HEK293 (cell line): ENCODE data around the gene GSN.

ENCODE experiments used
- CTCF ChIA-PET: fragments of 350-600 bp; formaldehyde crosslinking; extraction: SDS; loops from one replicate; lab custom pipeline; 2021; ENCODE audit warnings: antibody characterized with exemption; lab: Yijun Ruan, JAX
- POLR2A ChIA-PET: fragments of 300-600 bp; formaldehyde crosslinking; extraction: SDS; loops from one replicate; lab custom pipeline; 2020; ENCODE audit warnings: antibody characterized with exemption, inconsistent platforms; lab: Yijun Ruan, JAX
- H3K27ac ChIP-seq: fragments of 200-500 bp; sonication (Bioruptor generic); 2 replicates; pipeline ENCODE4 v1.5.1; 2014; ENCODE audit warnings: low read depth, low read length, control low read depth, inconsistent platforms; ENCODE audit errors: extremely low read depth
- H3K36me3 ChIP-seq, 2 experiments: fragments of 200-500 bp in 1 of 2; sonication (Bioruptor generic) in 1 of 2; 1 replicate in 1 of 2; 2 replicates in 1 of 2; pipeline ENCODE4 v1.5.1; 2014 to 2017; ENCODE audit warnings: inconsistent platforms in 2 of 2, low read length in 2 of 2; ENCODE audit not compliant: control insufficient read depth in 2 of 2, insufficient read depth in 1 of 2
- H3K4me1 ChIP-seq: fragments of 200-500 bp; sonication (Bioruptor generic); 2 replicates; pipeline ENCODE4 v1.5.1; 2014; ENCODE audit warnings: mild to moderate bottlenecking, low read length, inconsistent platforms; ENCODE audit not compliant: control insufficient read depth, insufficient read depth
- H3K4me3 ChIP-seq: 2 replicates; pipeline ENCODE4 v1.5.1; 2011; ENCODE audit warnings: low read depth, mild to moderate bottlenecking, control low read depth, low read length, moderate library complexity
- H3K9me3 ChIP-seq: fragments of 200-500 bp; sonication (Bioruptor generic); 2 replicates; pipeline ENCODE4 v1.5.1; 2014; ENCODE audit warnings: low read depth, low read length, inconsistent platforms; ENCODE audit not compliant: control insufficient read depth, insufficient read depth
- KLF9 ChIP-seq: fragments of 450-650 bp; formaldehyde crosslinking; IDR thresholded peaks from 2 replicates; pipeline ENCODE4 v1.5.1; 2016; ENCODE audit warnings: missing biosample characterization, missing genetic modification characterization, low read depth
- RBAK ChIP-seq: fragments of 450-650 bp; formaldehyde crosslinking; IDR thresholded peaks from 2 replicates; pipeline ENCODE4 v1.5.1; 2016; ENCODE audit warnings: missing biosample characterization, missing genetic modification characterization
- SP7 ChIP-seq: fragments of 450-650 bp; formaldehyde crosslinking; IDR thresholded peaks from 2 replicates; pipeline ENCODE4 v1.5.1; 2016; ENCODE audit warnings: missing biosample characterization, missing genetic modification characterization
- YY2 ChIP-seq: fragments of 450-650 bp; formaldehyde crosslinking; IDR thresholded peaks from 2 replicates; pipeline ENCODE4 v1.5.1; 2016; ENCODE audit warnings: missing biosample characterization, missing genetic modification characterization
- ZEB2 ChIP-seq: fragments of 450-650 bp; formaldehyde crosslinking; IDR thresholded peaks from 2 replicates; pipeline ENCODE4 v1.5.1; 2016; ENCODE audit warnings: missing biosample characterization, missing genetic modification characterization
- ZNF223 ChIP-seq: fragments of 450-650 bp; formaldehyde crosslinking; IDR thresholded peaks from 2 replicates; pipeline ENCODE4 v1.5.1; 2016; ENCODE audit warnings: missing biosample characterization, missing genetic modification characterization
- ZNF426 ChIP-seq: fragments of 450-650 bp; formaldehyde crosslinking; IDR thresholded peaks from 2 replicates; pipeline ENCODE4 v1.5.1; 2017; ENCODE audit warnings: missing biosample characterization, missing genetic modification characterization, mild to moderate bottlenecking, inconsistent platforms, moderate library complexity
- ZNF501 ChIP-seq: fragments of 450-650 bp; formaldehyde crosslinking; IDR thresholded peaks from 2 replicates; pipeline ENCODE4 v1.5.1; 2016; ENCODE audit warnings: missing biosample characterization, missing genetic modification characterization
- ZNF530 ChIP-seq: fragments of 450-650 bp; formaldehyde crosslinking; IDR thresholded peaks from 2 replicates; pipeline ENCODE4 v1.5.1; 2016; ENCODE audit warnings: low read depth, missing biosample characterization, missing genetic modification characterization
- TF ChIP-seq, protein P1 (sequence below): fragments of 450-650 bp; formaldehyde crosslinking; IDR thresholded peaks from 2 replicates; pipeline ENCODE4 v1.5.0; 2017; ENCODE audit warnings: missing biosample characterization, missing genetic modification characterization, borderline replicate concordance
- TF ChIP-seq, protein P2 (sequence below): fragments of 450-650 bp; formaldehyde crosslinking; IDR thresholded peaks from 2 replicates; pipeline ENCODE4 v1.5.1; 2016; ENCODE audit warnings: missing biosample characterization, missing genetic modification characterization
- TF ChIP-seq, protein P3 (sequence below): fragments of 450-650 bp; formaldehyde crosslinking; IDR thresholded peaks from 2 replicates; pipeline ENCODE4 v1.5.1; 2016; ENCODE audit warnings: missing biosample characterization, missing genetic modification characterization
- TF ChIP-seq, protein P4 (sequence below): fragments of 450-650 bp; formaldehyde crosslinking; optimal IDR thresholded peaks from 2 replicates; pipeline ENCODE3; 2016; ENCODE audit warnings: missing biosample characterization, mild to moderate bottlenecking, missing genetic modification characterization
- TF ChIP-seq, protein P5 (sequence below): fragments of 450-650 bp; formaldehyde crosslinking; IDR thresholded peaks from 2 replicates; pipeline ENCODE4 v1.5.1; 2016; ENCODE audit warnings: missing biosample characterization, missing genetic modification characterization

Gene GSN

DNA sequence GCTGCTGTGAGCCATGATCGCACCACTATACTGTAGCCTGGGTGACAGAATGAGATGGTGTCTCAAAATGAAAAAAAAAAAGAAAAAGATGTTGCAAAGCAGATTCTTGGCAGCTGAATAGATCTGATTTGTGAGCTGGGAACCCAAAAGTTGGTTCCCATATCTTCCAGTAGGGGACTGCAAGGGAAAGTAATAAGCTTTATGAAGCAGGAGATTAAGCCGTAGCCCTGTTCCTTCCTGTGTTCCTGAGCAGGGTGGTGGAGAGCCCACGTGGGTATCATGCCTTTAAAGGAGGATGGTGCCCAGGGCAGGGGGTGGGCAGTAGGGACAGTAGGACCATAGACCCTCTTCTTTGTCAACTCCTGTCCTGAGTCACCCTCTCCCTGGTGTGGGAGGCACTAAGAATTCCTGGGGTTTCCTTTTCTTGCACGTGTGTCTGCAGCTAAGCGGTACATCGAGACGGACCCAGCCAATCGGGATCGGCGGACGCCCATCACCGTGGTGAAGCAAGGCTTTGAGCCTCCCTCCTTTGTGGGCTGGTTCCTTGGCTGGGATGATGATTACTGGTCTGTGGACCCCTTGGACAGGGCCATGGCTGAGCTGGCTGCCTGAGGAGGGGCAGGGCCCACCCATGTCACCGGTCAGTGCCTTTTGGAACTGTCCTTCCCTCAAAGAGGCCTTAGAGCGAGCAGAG, 64.2 kb downstream of the GSN start (continued):
- TF ChIP-seq ZNF426 (no peak), YY2 (tag by site-specific recombination) (no peak), KLF9 (tag by site-specific recombination) (no peak)
- TF ChIP-seq, protein P1, sequence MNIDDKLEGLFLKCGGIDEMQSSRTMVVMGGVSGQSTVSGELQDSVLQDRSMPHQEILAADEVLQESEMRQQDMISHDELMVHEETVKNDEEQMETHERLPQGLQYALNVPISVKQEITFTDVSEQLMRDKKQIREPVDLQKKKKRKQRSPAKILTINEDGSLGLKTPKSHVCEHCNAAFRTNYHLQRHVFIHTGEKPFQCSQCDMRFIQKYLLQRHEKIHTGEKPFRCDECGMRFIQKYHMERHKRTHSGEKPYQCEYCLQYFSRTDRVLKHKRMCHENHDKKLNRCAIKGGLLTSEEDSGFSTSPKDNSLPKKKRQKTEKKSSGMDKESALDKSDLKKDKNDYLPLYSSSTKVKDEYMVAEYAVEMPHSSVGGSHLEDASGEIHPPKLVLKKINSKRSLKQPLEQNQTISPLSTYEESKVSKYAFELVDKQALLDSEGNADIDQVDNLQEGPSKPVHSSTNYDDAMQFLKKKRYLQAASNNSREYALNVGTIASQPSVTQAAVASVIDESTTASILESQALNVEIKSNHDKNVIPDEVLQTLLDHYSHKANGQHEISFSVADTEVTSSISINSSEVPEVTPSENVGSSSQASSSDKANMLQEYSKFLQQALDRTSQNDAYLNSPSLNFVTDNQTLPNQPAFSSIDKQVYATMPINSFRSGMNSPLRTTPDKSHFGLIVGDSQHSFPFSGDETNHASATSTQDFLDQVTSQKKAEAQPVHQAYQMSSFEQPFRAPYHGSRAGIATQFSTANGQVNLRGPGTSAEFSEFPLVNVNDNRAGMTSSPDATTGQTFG (tag by site-specific recombination), result no peak

DNA sequence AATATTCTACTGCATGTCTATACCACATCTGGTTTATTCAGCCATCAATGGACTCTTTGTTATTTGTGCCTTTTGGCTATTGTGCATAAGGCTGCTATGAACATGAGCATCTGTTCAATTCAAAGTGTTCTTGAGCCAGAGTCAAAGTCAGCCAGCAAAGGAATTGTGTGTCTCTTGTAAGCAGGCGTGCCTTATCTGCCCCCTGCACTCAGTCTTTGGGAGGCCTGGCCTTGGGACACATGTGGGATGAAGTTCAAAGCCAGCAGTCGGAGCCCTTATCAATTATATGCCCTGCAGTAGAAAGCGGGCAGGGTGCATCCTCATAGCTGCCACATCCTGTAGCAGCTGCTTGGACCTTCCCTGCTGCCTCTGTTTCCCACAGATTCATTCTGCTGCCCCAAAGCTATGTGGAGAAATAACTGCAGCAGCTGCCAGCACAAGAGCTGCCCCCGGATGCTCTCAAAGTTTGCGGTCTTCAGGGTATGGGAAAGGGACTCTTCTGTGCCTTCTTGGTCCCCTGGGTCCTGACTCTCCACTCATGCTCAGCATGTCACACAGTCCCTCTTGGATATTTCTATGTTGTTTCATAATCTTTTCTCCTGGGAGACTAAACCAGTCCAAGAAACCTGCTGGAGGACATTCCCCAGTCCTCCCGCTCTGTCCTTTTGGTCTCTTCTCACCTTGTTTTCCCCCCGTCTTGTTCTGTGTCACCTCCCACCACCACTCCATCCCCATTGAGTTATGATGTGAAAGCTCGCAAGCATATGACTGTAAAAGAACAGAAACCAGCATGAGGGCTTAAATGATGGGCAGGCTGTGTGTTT, 66.2 kb downstream of the GSN start:
- Histone ChIP-seq H3K36me3 (peaks cover 0 to 34% of the 10 kb centered on the region in 2 experiments; a peak in 1 of 3 replicates), H3K4me1 (no peaks in the 10 kb centered on the region), H3K9me3 (no peaks in the 10 kb centered on the region), H3K27ac (no peak overlapping the region)
- POLR2A ChIA-PET, result no interaction called here
- TF ChIP-seq ZEB2 (tag by site-specific recombination) (no peak), ZNF530 (tag by site-specific recombination) (no peak), ZNF223 (tag by site-specific recombination) (no peak), SP7 (tag by site-specific recombination) (no peak)
- TF ChIP-seq, protein P2, sequence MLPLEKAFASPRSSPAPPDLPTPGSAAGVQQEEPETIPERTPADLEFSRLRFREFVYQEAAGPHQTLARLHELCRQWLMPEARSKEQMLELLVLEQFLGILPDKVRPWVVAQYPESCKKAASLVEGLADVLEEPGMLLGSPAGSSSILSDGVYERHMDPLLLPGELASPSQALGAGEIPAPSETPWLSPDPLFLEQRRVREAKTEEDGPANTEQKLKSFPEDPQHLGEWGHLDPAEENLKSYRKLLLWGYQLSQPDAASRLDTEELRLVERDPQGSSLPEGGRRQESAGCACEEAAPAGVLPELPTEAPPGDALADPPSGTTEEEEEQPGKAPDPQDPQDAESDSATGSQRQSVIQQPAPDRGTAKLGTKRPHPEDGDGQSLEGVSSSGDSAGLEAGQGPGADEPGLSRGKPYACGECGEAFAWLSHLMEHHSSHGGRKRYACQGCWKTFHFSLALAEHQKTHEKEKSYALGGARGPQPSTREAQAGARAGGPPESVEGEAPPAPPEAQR (tag by site-specific recombination), result no peak
- TF ChIP-seq, protein P3, sequence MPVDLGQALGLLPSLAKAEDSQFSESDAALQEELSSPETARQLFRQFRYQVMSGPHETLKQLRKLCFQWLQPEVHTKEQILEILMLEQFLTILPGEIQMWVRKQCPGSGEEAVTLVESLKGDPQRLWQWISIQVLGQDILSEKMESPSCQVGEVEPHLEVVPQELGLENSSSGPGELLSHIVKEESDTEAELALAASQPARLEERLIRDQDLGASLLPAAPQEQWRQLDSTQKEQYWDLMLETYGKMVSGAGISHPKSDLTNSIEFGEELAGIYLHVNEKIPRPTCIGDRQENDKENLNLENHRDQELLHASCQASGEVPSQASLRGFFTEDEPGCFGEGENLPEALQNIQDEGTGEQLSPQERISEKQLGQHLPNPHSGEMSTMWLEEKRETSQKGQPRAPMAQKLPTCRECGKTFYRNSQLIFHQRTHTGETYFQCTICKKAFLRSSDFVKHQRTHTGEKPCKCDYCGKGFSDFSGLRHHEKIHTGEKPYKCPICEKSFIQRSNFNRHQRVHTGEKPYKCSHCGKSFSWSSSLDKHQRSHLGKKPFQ (tag by site-specific recombination), result no peak
- TF ChIP-seq, all 188 proteins: peak for 0
- no peak overlapping the region for H3K4me3 ChIP-seq
- CTCF ChIA-PET, result interaction anchor here (0.7 to 1.0 kb wide), 4 partner anchors 10 to 120 kb away, joined by 3 to 4 read pairs (median 3); no protein-coding TSS in a partner anchor

DNA sequence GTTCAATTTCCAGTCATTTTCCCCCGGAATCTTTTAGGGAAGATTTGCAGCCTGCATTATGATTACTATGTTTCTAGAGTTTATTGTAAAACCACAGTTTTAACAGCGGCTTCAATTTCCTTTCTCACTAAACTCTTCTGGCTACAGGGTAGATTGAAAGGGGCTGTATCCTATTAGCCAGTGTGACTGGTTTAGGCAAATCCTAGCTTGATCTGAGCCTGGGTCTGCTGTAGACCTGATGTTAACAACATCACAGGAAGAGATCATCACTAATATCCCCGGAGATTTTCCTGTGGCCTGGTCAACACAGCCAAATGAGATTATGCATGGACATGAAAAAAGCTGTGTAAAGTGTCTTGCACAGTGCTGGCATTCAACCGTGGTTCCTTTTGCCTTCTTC, 68.7 kb downstream of the GSN start:
- Histone ChIP-seq H3K4me1 (no peaks in the 10 kb centered on the region), H3K27ac (no peak overlapping the region), H3K36me3 (peaks cover 0 to 20% of the 10 kb centered on the region in 2 experiments; a peak in 1 of 3 replicates), H3K9me3 (no peaks in the 10 kb centered on the region), H3K4me3 (no peak overlapping the region)
- TF ChIP-seq ZNF501 (tag by site-specific recombination), result no peak
- TF ChIP-seq RBAK (tag by site-specific recombination), result no peak
- TF ChIP-seq, protein P4, sequence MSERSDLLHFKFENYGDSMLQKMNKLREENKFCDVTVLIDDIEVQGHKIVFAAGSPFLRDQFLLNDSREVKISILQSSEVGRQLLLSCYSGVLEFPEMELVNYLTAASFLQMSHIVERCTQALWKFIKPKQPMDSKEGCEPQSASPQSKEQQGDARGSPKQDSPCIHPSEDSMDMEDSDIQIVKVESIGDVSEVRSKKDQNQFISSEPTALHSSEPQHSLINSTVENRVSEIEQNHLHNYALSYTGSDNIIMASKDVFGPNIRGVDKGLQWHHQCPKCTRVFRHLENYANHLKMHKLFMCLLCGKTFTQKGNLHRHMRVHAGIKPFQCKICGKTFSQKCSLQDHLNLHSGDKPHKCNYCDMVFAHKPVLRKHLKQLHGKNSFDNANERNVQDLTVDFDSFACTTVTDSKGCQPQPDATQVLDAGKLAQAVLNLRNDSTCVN (tag by site-specific recombination), result no peak
- TF ChIP-seq ZNF426, result no peak
- TF ChIP-seq, protein P5, sequence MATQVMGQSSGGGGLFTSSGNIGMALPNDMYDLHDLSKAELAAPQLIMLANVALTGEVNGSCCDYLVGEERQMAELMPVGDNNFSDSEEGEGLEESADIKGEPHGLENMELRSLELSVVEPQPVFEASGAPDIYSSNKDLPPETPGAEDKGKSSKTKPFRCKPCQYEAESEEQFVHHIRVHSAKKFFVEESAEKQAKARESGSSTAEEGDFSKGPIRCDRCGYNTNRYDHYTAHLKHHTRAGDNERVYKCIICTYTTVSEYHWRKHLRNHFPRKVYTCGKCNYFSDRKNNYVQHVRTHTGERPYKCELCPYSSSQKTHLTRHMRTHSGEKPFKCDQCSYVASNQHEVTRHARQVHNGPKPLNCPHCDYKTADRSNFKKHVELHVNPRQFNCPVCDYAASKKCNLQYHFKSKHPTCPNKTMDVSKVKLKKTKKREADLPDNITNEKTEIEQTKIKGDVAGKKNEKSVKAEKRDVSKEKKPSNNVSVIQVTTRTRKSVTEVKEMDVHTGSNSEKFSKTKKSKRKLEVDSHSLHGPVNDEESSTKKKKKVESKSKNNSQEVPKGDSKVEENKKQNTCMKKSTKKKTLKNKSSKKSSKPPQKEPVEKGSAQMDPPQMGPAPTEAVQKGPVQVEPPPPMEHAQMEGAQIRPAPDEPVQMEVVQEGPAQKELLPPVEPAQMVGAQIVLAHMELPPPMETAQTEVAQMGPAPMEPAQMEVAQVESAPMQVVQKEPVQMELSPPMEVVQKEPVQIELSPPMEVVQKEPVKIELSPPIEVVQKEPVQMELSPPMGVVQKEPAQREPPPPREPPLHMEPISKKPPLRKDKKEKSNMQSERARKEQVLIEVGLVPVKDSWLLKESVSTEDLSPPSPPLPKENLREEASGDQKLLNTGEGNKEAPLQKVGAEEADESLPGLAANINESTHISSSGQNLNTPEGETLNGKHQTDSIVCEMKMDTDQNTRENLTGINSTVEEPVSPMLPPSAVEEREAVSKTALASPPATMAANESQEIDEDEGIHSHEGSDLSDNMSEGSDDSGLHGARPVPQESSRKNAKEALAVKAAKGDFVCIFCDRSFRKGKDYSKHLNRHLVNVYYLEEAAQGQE, result no peak
- ChIA-PET CTCF (interaction anchor here (0.5 to 6.3 kb wide), 2 partner anchors 17 to 746 kb away, joined by 3 to 44 read pairs; no protein-coding TSS in a partner anchor), POLR2A (no interaction called here)
